SJCRH30 (cell line): ENCODE results near the gene PTPRA. TPM values are rescaled to one million over a fixed set of nuclear protein-coding genes. Genes with fewer than 3 reads are reported as not detected.

Experiments used
- DNase-seq, 2 experiments: peaks; one replicate each; pipeline ENCODE4 v3.0.0-alpha.2; 2015 to 2020
- H3K27ac ChIP-seq: fragments of 250-450 bp; sonication (Bioruptor Pico); 2 replicates; pipeline ENCODE4 v1.5.1; 2020; ENCODE audit warnings: mild to moderate bottlenecking, moderate library complexity
- H3K27me3 ChIP-seq: fragments of 250-450 bp; sonication (Bioruptor Pico); 2 replicates; pipeline ENCODE4 v1.5.1; 2020; ENCODE audit warnings: mild to moderate bottlenecking, moderate library complexity
- H3K36me3 ChIP-seq: fragments of 250-450 bp; sonication (Bioruptor Pico); 2 replicates; pipeline ENCODE4 v1.5.1; 2020; ENCODE audit warnings: mild to moderate bottlenecking, moderate library complexity
- H3K4me1 ChIP-seq: fragments of 250-450 bp; sonication (Bioruptor Pico); 2 replicates; pipeline ENCODE4 v1.5.1; 2020; ENCODE audit warnings: mild to moderate bottlenecking, moderate library complexity
- H3K4me3 ChIP-seq: fragments of 250-450 bp; sonication (Bioruptor Pico); 2 replicates; pipeline ENCODE4 v1.5.1; 2020; ENCODE audit warnings: mild to moderate bottlenecking, moderate library complexity
- H3K9me3 ChIP-seq: fragments of 250-450 bp; sonication (Bioruptor Pico); replicated peaks from 2 replicates; pipeline ENCODE4 v1.5.1; 2020; ENCODE audit warnings: mild to moderate bottlenecking, moderate library complexity
- total RNA-seq: library from RNA; depleted of rRNA; stranded (reverse); fragments of >200 nt; shearing (Covaris generic); gene quantifications from 2 replicates; pipeline ENCODE4 v1.2.3, GENCODE V29; 2014

The PTPRA gene
- total RNA-seq, 1 experiment from 2014 or later, result 44.4 TPM

GRCh38 chr20:2869381-2869780 is 3.9 kb upstream of the PTPRA start:
- DNase-seq, result no peak
- Histone ChIP-seq H3K4me3 (no peak overlapping the region), H3K27me3 (no peaks in the 10 kb centered on the region), H3K4me1 (peaks cover 11% of the 10 kb centered on the region), H3K9me3 (no peaks in the 10 kb centered on the region), H3K27ac (no peak overlapping the region), H3K36me3 (no peaks in the 10 kb centered on the region)

- DNase-seq, result no peak
- Histone ChIP-seq H3K9me3 (no peaks in the 10 kb centered on the region), H3K27ac (no peak overlapping the region), H3K36me3 (no peaks in the 10 kb centered on the region), H3K4me1 (peaks cover 13% of the 10 kb centered on the region), H3K4me3 (no peak overlapping the region), H3K27me3 (no peaks in the 10 kb centered on the region)
Measured at GRCh38 chr20:2871111-2871465, 2.2 kb upstream of the PTPRA start.

- no peaks in the 10 kb centered on the region for H3K27me3 ChIP-seq
- H3K4me1 ChIP-seq, result peaks cover 13% of the 10 kb centered on the region
- no peak overlapping the region for H3K4me3 ChIP-seq
- DNase-seq, result no peak
- H3K27ac ChIP-seq, result no peak overlapping the region
- no peaks in the 10 kb centered on the region for H3K36me3 ChIP-seq
- no peaks in the 10 kb centered on the region for H3K9me3 ChIP-seq
Measured at GRCh38 chr20:2871661-2872458, 1.4 kb upstream of the PTPRA start.

- DNase-seq, result peak in 1 of 2 experiments; percentile 29
- H3K27ac ChIP-seq, result no peak overlapping the region
Measured at GRCh38 chr20:2872459-2873009, 747 bp upstream of the PTPRA start.

GRCh38 chr20:2873747-2874041 is 413 bp downstream of the PTPRA start:
- H3K9me3 ChIP-seq, result no peaks in the 10 kb centered on the region
- no peaks in the 10 kb centered on the region for H3K27me3 ChIP-seq
- DNase-seq, result peak; percentile 73 to 77
- no peaks in the 10 kb centered on the region for H3K36me3 ChIP-seq
- peaks cover 13% of the 10 kb centered on the region for H3K4me1 ChIP-seq
- H3K27ac ChIP-seq, result peak overlapping the region; percentile 37; the same call in 1 of the 2 replicates
- H3K4me3 ChIP-seq, result peak overlapping the region; percentile 81

More at GRCh38 chr20:2872459-2873009, 747 bp upstream of the PTPRA start:
- H3K4me3 ChIP-seq, result peak overlapping the region; percentile 81
- H3K4me1 ChIP-seq, result peaks cover 13% of the 10 kb centered on the region
- no peaks in the 10 kb centered on the region for H3K27me3 ChIP-seq
- no peaks in the 10 kb centered on the region for H3K9me3 ChIP-seq
- no peaks in the 10 kb centered on the region for H3K36me3 ChIP-seq

DNA sequence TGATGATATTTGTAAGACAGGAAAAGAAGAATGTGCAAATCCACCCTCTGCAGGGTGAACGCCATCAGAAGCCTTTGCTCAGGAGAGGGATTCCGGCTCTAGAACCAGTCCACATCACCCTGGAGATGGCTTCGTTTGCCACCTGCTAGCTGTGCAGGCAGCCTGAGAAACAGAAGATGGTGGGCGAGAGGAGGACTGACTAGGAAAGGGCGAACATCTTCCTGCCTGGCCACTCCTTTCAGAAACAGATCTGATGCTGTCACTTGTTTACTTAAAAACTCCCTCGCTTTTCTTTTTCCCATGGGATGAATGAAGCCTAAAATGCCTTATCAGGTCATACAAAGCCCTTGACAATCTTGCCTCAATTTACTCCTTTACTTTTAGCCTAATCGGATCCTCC is 1.2 kb downstream of the PTPRA start:
- H3K27ac ChIP-seq, result no peak overlapping the region
- no peak for DNase-seq
- H3K4me1 ChIP-seq, result peaks cover 13% of the 10 kb centered on the region

DNA sequence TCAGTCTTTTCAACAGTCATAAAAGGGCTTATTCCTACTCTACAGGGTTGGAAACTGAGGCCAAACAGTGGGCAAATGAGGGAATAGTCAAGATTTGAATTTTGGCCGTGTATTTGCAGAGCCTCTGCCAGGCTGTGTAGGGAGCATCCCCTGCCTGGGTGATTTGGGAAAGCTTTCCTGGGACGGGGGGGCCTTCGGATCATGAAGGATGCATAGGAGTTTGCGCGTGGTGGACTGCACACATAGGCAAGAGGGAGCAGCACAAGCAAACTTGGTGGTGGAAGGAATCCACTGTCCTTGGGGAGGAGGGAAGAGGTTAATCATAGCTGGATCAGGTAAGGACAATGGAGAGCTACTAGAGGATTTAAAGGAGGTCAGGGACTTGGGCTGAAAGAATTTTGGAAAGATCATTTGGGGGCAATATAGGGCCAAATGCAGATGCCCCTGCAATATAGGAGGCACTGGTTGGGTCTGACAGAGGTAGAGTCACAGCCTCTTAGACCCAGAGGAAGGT is 2.5 kb downstream of the PTPRA start:
- Histone ChIP-seq H3K27ac (no peak overlapping the region), H3K36me3 (no peaks in the 10 kb centered on the region), H3K9me3 (no peaks in the 10 kb centered on the region), H3K4me1 (peaks cover 6% of the 10 kb centered on the region), H3K27me3 (no peaks in the 10 kb centered on the region), H3K4me3 (no peak overlapping the region)
- DNase-seq, result no peak

More for the DNA sequence above, 1.2 kb downstream of the PTPRA start:
- Histone ChIP-seq H3K27me3 (no peaks in the 10 kb centered on the region), H3K4me3 (peak overlapping the region; percentile 81), H3K36me3 (no peaks in the 10 kb centered on the region), H3K9me3 (no peaks in the 10 kb centered on the region)

DNA sequence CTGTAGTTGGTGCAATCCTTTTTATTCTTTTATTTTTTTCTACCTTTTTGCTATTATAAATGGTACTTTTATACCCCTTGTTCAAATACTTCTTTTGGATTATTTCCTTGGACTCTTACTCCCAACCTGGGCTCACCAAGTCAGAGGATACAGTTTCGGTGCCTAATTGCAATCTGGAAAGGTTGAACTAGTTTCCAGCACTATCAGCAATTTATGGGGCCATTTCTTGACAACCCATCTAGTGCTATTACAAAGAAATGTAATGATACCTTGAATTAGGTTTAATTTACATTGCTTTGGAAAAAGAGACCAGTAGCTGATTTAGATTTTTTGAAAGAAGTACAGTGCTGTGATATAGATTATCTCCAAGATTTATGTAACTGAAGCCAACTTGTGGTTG is 5.2 kb downstream of the PTPRA start:
- H3K4me3 ChIP-seq, result no peak overlapping the region
- no peaks in the 10 kb centered on the region for H3K27me3 ChIP-seq
- H3K4me1 ChIP-seq, result 0 out of 2 replicates have a peak, but pooled peaks cover 3% of the 10 kb centered on the region
- no peaks in the 10 kb centered on the region for H3K9me3 ChIP-seq
- no peak overlapping the region for H3K27ac ChIP-seq
- no peak for DNase-seq
- no peaks in the 10 kb centered on the region for H3K36me3 ChIP-seq

- DNase-seq, result no peak
- Histone ChIP-seq H3K36me3 (no peaks in the 10 kb centered on the region), H3K4me1 (0 out of 2 replicates have a peak, but pooled peaks cover 3% of the 10 kb centered on the region), H3K9me3 (no peaks in the 10 kb centered on the region), H3K27ac (no peak overlapping the region), H3K4me3 (no peak overlapping the region), H3K27me3 (no peaks in the 10 kb centered on the region)
Measured at GRCh38 chr20:2879146-2879545, 5.9 kb downstream of the PTPRA start.

DNA sequence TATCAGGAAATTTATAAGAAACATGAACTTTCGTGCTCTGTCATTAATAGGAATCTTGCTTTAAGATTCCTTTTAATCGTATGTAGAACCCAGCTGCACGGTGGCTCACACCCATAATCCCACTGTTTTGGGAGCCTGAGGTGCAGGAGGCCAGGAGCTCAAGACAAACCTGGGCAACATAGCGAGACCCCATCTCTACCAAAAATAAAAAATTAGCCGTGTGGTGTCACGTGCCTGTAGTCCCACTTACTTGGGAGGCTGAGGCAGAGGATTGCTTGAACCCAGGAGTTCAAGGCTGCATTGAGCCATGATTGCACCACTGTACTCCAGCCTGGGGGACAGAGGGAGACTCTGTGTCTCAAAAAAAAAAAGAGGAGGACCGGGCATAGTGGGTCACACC is 7.4 kb downstream of the PTPRA start:
- no peaks in the 10 kb centered on the region for H3K9me3 ChIP-seq
- H3K4me1 ChIP-seq, result no peaks in the 10 kb centered on the region
- DNase-seq, result no peak
- no peaks in the 10 kb centered on the region for H3K36me3 ChIP-seq
- no peak overlapping the region for H3K27ac ChIP-seq
- H3K4me3 ChIP-seq, result no peak overlapping the region
- H3K27me3 ChIP-seq, result no peaks in the 10 kb centered on the region

DNA sequence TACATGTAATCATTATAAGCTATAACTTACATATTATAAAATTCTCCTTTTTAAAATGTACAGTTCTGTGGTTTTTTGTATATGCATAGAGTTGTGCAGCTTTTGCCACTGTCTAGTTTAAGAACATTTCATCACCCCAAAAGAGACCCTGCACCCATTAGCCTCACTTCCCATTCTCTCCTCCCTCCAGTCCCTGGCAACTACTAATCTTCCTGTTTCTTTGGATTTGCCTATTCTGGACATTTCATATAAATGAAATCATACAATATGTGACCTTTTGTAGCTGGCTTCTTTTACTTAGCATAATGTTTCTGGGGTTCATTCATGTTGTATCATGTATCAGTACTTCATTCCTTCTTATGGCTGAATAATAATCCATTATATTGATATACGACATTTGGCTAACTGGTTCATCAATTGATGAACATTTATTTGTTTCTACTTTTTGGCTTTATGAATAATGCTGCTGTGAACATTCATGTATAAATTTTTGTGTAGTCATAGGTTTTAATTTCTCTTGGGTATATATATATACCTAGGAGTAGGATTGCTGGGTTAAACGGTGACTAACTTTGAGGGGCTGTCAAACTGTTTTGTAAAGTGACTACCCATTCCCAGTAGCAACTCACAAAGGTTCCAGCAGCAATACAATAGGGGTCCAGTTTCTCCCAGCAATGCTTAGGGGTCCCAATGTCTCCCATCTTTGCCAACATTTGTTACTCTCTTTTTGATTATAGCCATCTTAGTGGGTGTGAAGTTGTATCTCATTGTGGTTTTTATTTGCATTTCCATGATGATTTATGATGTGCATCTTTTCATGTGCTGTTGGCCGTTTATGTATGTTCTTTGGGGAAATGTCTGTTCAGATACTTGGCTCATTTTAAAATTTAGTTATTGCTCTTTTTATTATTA is 10.7 kb downstream of the PTPRA start:
- Histone ChIP-seq H3K27me3 (no peaks in the 10 kb centered on the region), H3K27ac (no peak overlapping the region), H3K4me3 (no peak overlapping the region), H3K4me1 (no peaks in the 10 kb centered on the region), H3K36me3 (no peaks in the 10 kb centered on the region), H3K9me3 (no peaks in the 10 kb centered on the region)
- DNase-seq, result no peak

DNA sequence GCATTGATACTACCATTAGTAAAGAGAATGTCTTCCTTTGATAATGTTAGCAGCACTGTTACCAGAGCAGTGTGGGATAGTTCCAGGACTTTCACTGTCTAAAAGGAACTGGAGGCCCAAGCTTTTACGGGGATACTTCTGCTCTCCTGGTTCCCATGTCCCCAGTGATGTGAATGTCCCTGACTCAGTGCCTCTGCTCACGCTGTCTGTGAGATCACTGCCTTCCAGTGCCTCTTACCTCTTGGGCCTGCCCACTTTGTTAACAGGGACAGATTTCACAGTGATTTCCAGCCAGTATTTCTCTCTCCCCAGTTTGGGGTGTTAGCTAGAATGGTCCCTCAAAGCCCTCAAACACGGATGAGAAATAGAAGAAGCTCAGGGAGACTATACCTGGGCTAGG is 14.4 kb downstream of the PTPRA start:
- no peak for DNase-seq
- Histone ChIP-seq H3K4me3 (no peak overlapping the region), H3K36me3 (no peaks in the 10 kb centered on the region), H3K9me3 (no peaks in the 10 kb centered on the region), H3K27me3 (no peaks in the 10 kb centered on the region), H3K27ac (no peak overlapping the region), H3K4me1 (no peaks in the 10 kb centered on the region)

- Histone ChIP-seq H3K9me3 (no peaks in the 10 kb centered on the region), H3K4me3 (no peak overlapping the region), H3K4me1 (no peaks in the 10 kb centered on the region), H3K36me3 (no peaks in the 10 kb centered on the region), H3K27ac (no peak overlapping the region), H3K27me3 (no peaks in the 10 kb centered on the region)
- no peak for DNase-seq
Measured at GRCh38 chr20:2888224-2888955, 15.1 kb downstream of the PTPRA start.

GRCh38 chr20:2889209-2889608 is 15.9 kb downstream of the PTPRA start:
- no peaks in the 10 kb centered on the region; the same call in 1 of the 2 replicates for H3K36me3 ChIP-seq
- H3K9me3 ChIP-seq, result no peaks in the 10 kb centered on the region
- H3K27me3 ChIP-seq, result no peaks in the 10 kb centered on the region
- no peak for DNase-seq
- no peak overlapping the region for H3K27ac ChIP-seq
- no peak overlapping the region for H3K4me3 ChIP-seq
- no peaks in the 10 kb centered on the region for H3K4me1 ChIP-seq
